NCI-H82 treated with DMSO at 0.1 percent for 48 hours (cell line): Measurements from ENCODE around the gene MYO1D.
"Not testable (repeated sequence)": the region's sequence is repeated elsewhere in the genome, so short reads cannot be mapped to it uniquely, and the experiment has no call there.

ENCODE experiments used
- DNase-seq: peaks from one replicate; lab custom pipeline; 2025; ENCODE audit not compliant: unreplicated experiment; lab: John Stamatoyannopoulos, UW

MYO1D gene

DNA sequence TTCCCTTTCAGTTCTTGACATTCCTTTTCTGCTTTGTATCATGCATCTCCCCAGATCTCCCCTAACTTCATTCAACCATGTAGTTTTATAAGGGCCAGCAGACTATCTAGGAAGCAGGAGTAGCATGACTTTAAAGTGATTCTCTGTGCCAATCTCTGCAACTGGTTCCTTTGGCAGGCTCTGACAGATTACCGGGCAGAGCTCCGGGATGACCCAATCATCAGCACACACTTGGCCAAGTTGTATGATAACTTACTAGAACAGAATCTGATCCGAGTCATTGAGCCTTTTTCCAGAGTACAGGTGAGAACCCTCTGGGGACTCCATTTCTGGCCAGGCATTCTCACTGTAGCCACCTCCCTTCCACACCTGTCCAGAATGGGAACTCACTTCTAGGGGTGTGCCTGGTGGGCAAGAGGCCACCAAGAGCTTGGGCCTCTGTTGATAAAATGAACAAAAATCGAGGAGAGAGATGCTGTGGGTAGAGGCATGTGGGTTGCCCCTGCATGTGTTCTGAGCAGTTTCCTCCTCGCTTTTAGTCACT lies 397.8 kb downstream of the MYO1D start:
- DNase-seq = no peak

GRCh38 chr17:32477220-32477619 lies 399.7 kb downstream of the MYO1D start:
- DNase-seq = no peak

DNA sequence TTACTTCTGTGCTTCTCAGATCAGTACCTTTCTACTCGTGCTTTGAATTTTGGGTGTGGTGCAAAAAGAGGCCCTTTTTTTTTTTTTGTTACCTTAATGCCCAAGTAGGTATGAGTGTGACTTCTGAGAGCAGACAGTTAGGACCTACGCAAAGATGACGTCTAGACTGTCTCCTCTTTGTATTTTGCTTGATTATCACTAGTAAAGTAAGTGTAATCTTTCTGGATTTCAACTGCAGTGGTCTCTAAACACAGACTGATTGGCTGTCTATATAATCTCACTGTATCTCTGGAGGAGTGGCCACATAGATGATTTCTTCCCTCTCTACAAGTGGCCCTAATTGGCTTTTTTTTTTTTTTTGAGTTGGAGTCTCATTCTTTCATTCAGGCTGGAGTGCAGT lies 401.7 kb downstream of the MYO1D start:
- no peak for DNase-seq

DNA sequence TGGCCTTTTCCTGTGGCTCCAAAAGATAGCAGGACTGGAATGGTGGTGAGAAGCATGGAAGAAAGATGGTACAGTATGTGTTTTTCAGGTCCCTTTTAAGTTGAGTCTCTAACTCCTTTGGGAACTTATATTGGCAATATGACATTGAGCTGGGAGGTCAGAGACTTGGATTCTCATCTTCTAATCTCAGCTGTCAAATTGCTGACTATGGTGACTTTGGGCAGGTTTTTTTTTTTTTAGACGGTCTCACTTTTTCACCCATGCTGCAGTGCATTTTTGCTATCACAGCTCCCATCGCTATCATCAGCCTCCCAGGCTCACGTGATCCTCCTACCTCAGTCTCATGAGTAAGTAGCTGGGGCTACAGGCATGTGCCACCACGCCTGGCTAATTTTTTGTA lies 405.3 kb downstream of the MYO1D start:
- DNase-seq = no peak

GRCh38 chr17:32470405-32471167 lies 406.3 kb downstream of the MYO1D start:
- no peak for DNase-seq

DNA sequence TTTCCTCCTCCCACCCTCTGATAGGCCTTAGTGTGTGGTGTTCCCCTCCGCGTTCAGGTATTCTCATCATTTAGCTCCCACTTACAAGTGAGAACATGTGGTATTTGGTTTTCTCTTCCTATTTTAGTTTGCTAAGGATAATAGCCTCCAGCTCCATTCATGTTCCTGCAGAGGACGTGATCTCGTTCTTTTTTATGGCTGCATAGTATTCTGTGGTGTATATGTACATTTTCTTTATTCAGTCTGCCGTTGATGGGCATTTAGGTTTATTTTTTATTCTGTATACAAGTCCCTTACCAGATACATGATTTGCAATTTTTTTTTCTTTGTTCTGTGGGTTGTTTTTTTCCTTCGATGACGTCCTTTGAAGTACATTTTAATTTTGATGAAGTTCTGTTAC lies 409.0 kb downstream of the MYO1D start:
- DNase-seq = no peak

GRCh38 chr17:32464374-32464773 lies 412.6 kb downstream of the MYO1D start:
- no peak for DNase-seq

DNA sequence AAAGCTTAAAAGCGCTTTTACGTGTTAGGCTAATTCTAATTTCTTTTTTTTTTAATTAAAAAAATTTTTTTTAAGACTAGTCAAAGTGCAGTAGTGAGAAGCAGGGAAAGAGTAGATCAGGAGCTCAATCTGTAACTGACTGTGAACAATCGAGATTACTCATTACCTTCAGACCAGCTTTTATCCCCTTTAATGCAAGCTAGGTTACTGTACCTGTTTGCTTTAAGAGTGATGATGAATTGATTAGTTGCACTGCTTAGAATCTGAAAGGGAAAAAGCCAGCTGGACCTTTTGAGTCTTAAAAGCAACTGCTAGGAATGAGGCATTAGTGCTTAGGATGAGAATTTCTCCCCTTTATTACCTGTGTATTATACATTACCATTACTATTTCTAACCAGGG lies 413.6 kb downstream of the MYO1D start:
- no peak for DNase-seq

- DNase-seq = peak; percentile 31
These were observed 414.9 kb downstream of the MYO1D start for GRCh38 chr17:32461853-32462617.

DNA sequence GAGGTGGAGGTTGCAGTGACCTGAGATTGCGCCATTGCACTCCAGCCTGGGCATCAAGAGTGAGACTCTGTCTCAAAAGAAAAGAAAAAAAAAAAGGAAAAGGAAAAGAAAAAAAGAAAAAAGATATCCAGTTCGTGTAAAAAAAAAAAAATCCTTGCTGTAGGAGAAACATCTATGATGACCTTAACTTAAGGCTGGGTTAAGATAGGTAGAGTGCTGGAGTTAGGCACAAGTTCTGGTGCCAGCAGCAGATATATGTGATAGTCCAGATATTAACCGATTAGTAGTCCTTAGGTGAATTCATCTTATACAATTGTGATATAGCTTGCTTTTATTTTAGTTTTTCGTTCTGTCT lies 415.4 kb downstream of the MYO1D start:
- no peak for DNase-seq

DNA sequence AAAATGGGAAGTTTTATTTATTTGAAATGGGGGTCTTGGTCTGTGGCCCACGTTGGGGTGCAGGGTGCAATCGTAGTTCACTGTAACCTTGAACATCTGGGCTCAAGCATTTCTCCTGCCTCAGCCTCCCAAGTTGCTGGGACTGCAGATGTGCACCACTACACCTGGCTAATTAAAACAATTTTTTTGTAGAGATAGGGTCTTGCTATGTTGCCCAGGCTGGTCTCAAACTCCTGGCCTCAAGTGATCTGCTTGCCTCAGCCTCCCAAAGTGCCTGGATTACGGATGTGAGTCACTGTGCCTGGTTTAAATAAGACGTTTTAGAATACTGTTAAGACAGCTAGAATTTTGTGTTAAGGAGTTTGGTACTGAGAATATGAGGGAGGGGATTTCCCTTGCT lies 416.9 kb downstream of the MYO1D start:
- DNase-seq = no peak

DNA sequence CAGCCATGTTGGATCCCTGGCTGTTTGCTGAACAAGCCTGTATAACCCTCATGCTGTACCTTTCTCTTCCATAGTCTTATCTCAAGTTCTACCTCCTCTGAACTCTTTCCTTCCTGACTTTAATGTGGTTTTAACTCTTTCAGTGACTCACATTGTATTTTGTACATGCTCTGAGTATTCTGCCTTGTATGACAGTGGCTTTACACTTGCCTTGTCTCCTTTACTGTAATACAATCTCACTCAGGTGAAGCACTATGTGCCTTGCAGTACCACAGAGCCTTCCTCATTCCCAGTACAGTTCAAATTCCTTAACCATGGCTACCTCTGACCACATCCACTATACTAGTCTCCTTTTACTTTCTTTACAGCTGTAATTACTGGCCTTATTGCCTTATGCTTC lies 418.6 kb downstream of the MYO1D start:
- no peak for DNase-seq

GRCh38 chr17:32453370-32453769 lies 423.6 kb downstream of the MYO1D start:
- DNase-seq = no peak

- no peak for DNase-seq
These were observed 424.6 kb downstream of the MYO1D start for GRCh38 chr17:32452281-32452680.

- no peak for DNase-seq
These were observed 425.0 kb downstream of the MYO1D start for GRCh38 chr17:32451879-32452278.

DNA sequence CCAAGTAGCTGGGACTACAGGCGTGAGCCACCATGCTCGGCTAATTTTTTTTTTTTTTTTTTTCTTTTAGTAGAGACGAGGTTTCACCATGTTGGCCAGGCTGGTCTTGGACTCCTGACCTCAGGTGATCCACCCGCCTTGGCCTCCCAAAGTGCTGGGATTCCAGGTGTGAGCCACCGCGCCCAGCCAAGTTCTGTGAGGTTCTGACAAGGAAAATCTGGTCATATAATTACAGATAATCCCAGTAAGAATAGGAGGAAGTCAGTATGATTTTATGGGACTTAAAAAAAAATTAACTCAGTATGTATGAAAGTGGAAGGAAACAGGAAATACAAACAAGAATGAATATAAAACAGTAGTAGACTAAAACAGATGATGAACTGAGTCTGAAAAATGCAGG lies 426.5 kb downstream of the MYO1D start:
- not testable (repeated sequence) for DNase-seq

- no peak for DNase-seq
These were observed 427.0 kb downstream of the MYO1D start for GRCh38 chr17:32449963-32450362.

- no peak for DNase-seq
These were observed 430.0 kb downstream of the MYO1D start for GRCh38 chr17:32446949-32447348.

GRCh38 chr17:32445971-32446370 lies 431.0 kb downstream of the MYO1D start:
- no peak for DNase-seq

DNA sequence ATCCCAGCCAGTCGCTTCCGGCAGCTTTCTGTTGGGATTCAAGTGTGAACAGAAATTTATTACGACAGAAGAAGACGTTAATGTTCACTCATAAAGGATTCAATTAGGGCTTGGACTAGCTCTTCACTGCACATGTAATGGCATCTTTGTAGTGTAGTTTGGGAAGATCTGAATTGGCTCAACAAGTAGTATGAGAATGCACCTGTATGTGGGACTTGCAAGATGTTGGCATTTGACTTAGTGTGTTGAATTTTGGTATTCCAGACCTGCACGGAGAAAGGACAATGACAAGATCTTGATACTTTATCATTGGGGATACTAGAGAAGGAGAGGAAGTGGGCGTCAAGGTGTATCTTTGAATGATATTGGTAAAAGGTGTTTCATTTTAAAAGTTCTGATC lies 431.4 kb downstream of the MYO1D start:
- no peak for DNase-seq

DNA sequence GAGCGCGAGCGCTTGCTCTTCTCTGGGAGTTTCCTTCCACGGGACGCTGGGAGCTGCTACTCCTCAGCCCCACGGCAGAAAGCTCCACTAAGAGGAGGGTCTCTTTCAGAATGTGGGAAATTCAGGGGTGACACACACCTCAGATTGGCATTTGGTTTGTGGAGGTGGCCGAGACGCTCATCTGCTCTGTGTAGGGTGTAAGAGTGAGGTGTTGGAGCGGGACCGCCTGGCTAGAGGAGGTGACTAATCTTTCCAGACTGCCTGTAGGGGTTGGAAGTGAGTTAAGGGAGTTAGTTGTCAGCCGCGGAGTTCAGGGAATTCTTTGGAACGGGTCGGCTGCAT lies 431.9 kb downstream of the MYO1D start:
- DNase-seq = no peak

GRCh38 chr17:32444301-32445073 lies 432.4 kb downstream of the MYO1D start, which contains the start of gene PSMD11:
Gene PSMD11, plus strand, starts transcription at chr17:32444510. Its CDS starts 14 bp downstream, at chr17:32444524.
- DNase-seq = peak; percentile 89
